Measurements from ENCODE around the gene HUS1. TPM values are rescaled to one million over a fixed set of nuclear protein-coding genes. Genes with fewer than 3 reads are reported as not detected.

Gene HUS1
- total RNA-seq, 1 experiment from 2014 or later, result 12.2 TPM

DNA sequence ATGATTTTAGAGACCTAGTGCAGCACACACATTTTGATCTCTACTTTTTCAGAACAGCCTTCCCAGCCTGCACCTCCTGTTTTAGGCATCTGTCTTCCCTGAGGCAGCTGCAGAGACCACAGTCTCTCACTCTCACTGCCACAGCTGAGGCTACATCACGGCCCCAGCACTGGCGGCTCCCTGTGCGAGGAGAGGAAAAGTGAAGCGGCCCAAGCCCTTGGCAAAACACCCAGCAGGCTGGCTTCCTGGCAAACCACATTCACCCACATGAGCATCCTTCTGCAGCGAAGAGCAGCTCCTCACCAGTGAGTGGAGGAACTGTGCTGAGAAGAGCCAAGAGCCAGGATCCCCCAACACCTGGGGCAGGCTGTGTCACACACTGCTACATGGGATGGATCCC, 14.0 kb downstream of the HUS1 start:
- H3K36me3 ChIP-seq (replicated peaks; ENCODE audit: control insufficient read depth, insufficient read depth, low read length), result peaks cover 48% of the 10 kb centered on the region
- no peaks in the 10 kb centered on the region for H3K27me3 ChIP-seq (ENCODE audit: control insufficient read depth, insufficient read depth, low read length)
- DNase-seq, result no peak
- no peak overlapping the region for H3K4me3 ChIP-seq (ENCODE audit: insufficient read depth, low read depth, low read length)

DNA sequence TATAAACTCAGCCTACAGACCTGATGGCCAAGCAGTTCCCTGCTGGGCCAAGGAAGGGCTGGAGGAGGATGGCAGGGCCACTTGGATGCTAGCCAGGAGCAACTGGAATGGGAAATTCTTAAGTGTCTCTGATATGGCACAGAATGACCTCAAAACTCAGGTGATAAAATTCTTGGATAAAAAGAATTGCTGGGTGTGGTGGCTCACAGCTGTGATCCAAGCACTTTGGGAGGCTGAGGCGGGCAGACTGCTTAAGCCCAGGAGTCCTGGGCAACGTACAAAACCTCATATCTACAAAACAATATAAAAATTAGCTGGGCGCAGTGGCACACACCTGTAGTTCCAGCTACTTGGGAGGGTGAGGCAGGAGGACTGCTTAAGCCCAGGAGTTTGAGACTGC, 17.2 kb downstream of the HUS1 start:
- Histone ChIP-seq H3K27me3 (ENCODE audit: control insufficient read depth, insufficient read depth, low read length) (no peaks in the 10 kb centered on the region), H3K4me3 (ENCODE audit: insufficient read depth, low read depth, low read length) (no peak overlapping the region), H3K36me3 (replicated peaks; ENCODE audit: control insufficient read depth, insufficient read depth, low read length) (peaks cover 44% of the 10 kb centered on the region)
- no peak for DNase-seq

DNA sequence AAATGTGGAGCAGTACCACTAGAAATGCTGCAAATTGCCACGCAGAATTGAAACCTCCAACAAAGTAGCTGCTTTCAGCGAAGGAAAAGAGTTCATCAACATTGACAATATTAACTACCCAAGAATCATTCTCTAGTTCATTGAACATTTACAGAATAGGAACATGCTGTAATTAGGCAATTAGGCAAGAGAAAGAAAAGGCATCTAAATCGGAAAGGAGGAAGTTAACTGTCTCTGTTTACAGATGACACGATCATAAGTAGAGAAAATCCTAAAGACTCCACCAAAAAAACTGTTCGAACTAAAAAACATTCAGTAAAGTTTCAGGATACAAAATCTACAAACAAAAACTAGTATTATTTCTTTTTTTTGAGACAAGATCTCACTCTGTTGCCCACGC, 22.3 kb downstream of the HUS1 start:
- no peak for DNase-seq
- Histone ChIP-seq H3K27me3 (ENCODE audit: control insufficient read depth, insufficient read depth, low read length) (no peaks in the 10 kb centered on the region), H3K4me3 (ENCODE audit: insufficient read depth, low read depth, low read length) (no peak overlapping the region), H3K36me3 (replicated peaks; ENCODE audit: control insufficient read depth, insufficient read depth, low read length) (peaks cover 11% of the 10 kb centered on the region)

DNA sequence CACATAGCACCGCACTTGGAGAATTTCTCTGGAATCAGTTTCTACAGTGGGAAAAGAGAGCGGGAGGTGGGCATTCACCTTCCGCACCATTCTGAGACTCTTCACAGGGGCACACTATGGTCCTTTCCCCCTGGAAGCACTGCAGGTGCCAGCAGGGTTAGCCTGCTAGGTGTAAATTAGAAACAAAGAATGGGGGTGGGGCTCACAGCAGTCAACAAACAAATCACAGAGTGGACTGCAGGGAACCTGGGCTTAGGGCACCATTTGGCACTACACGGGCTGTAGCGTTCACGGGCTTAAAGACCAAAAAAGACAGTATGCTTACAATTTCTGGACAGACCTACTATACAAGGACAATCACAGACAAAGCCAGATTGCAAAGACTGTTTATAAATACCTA, 23.2 kb downstream of the HUS1 start:
- no peak for DNase-seq
- Histone ChIP-seq H3K27me3 (ENCODE audit: control insufficient read depth, insufficient read depth, low read length) (no peaks in the 10 kb centered on the region), H3K4me3 (ENCODE audit: insufficient read depth, low read depth, low read length) (no peak overlapping the region), H3K36me3 (replicated peaks; ENCODE audit: control insufficient read depth, insufficient read depth, low read length) (peaks cover 6% of the 10 kb centered on the region)

DNA sequence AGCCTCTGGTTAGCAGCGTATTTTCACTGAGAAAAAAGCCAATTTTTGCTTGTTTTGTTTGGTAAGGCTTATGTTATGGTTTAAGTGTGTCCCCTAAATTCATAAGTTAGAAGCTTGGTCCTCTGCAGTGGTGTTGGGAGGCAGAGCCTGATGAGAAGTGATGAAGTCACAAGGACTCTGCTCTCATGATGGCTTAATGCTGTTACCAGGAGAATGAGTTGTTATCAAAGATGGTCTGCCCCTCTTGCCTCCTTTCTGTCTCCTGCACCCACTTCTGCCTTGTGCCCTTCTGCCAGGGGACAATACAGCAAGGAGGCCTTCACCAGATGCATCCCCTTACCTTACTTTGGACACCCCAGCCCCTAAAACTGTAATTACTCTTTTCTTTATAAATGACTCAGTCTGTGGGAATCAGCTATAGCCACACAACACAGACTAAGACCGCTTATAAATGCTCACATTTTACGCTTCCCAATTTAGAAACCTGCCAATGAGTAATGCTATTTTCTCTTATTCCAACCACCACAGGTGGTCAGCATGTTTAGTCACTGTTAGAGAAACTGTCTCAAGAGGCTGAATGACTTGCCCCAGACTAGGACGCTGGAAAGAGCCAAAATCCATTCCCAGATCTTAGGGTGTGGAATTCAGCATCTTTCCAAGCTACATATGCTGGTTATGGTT, 25.0 kb downstream of the HUS1 start:
- Histone ChIP-seq H3K36me3 (replicated peaks; ENCODE audit: control insufficient read depth, insufficient read depth, low read length) (peaks cover 4% of the 10 kb centered on the region; the same call in 1 of the 2 replicates), H3K27me3 (ENCODE audit: control insufficient read depth, insufficient read depth, low read length) (no peaks in the 10 kb centered on the region), H3K4me3 (ENCODE audit: insufficient read depth, low read depth, low read length) (no peak overlapping the region)
- no peak for DNase-seq

DNA sequence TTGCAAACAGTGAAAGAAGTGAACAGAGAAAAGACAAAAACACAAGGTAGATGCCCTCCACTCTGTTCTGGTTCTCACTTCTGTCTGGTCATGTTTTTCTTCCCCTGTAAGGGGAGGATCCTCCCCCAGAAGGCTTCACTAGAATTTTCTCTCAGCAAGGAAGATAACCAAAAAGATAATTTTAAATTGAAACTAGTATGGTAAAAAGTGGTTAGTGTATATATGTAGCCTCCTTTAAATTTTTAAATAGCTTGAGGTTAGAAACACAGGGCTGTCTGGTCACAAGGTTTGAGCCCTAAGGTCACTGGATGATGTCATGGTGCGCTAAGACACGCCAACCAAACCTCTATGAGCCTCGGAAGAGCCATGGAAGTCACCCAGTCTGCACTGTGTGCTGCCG, 25.6 kb downstream of the HUS1 start:
- Histone ChIP-seq H3K4me3 (ENCODE audit: insufficient read depth, low read depth, low read length) (no peak overlapping the region), H3K27me3 (ENCODE audit: control insufficient read depth, insufficient read depth, low read length) (no peaks in the 10 kb centered on the region), H3K36me3 (replicated peaks; ENCODE audit: control insufficient read depth, insufficient read depth, low read length) (peaks cover 4% of the 10 kb centered on the region; the same call in 1 of the 2 replicates)
- no peak for DNase-seq

DNA sequence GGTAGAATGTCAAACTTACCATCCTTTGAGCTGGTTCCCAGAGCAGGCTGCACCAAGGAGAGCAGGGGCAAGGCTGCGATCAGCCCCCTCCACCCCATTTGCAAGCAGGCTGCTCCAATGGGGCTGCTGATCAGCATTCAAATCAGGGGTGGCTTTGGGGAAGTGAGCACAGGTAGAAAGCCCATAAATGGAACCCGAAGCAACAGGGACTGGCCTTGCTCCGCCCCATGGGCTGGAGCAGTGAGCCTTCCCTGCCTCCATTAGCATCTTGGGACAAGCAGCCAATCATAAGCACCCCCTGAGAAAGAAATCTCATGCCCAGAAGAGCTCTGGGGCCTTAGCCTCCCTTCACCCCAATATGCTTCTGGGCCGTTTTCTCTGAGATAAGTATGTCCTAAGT, 27.2 kb downstream of the HUS1 start:
- H3K36me3 ChIP-seq (replicated peaks; ENCODE audit: control insufficient read depth, insufficient read depth, low read length), result peaks cover 4% of the 10 kb centered on the region; the same call in 1 of the 2 replicates
- H3K4me3 ChIP-seq (ENCODE audit: insufficient read depth, low read depth, low read length), result no peak overlapping the region
- peak; percentile 69 for DNase-seq
- H3K27me3 ChIP-seq (ENCODE audit: control insufficient read depth, insufficient read depth, low read length), result no peaks in the 10 kb centered on the region

DNA sequence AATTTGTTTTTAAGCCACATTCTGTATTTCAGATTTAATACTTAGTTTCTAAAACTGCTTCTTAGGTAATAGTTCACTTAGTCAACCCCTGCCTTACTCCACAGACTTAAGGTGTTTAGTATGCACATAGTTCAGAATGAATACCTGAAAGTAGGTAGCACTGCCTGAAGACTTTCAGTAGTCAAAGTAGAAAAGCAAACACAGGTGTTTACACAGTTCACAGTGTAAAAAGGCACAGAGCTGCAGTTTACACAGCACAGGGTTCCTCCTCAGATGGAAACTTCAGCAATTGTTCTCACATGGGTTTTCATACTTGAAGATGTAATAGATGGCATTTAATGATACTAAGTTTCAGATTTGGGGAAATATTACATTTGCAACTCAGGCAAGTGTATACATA, 28.0 kb downstream of the HUS1 start:
- Histone ChIP-seq H3K36me3 (replicated peaks; ENCODE audit: control insufficient read depth, insufficient read depth, low read length) (peaks cover 4% of the 10 kb centered on the region; the same call in 1 of the 2 replicates), H3K27me3 (ENCODE audit: control insufficient read depth, insufficient read depth, low read length) (no peaks in the 10 kb centered on the region), H3K4me3 (ENCODE audit: insufficient read depth, low read depth, low read length) (no peak overlapping the region)
- no peak for DNase-seq

DNA sequence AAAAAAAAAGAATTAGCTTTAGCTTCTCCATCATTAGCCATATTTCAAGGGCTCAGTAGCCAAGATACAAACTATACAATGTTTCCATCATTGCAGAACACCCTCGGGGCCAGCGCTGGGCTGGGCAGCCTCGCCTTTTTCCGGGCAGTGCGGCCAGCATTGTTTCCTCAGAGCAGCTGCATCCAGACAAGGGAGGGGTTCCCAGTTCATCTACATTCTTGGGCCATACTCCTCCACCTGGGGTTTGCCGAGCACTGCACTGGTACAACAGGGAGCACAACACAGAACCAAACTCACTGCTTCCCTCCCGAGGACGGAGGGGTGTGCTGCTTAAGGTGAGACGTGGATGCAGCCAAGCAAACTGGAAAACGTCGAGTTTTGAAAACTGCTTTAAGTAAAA, 28.7 kb downstream of the HUS1 start:
- H3K4me3 ChIP-seq (ENCODE audit: insufficient read depth, low read depth, low read length), result no peak overlapping the region
- no peaks in the 10 kb centered on the region for H3K27me3 ChIP-seq (ENCODE audit: control insufficient read depth, insufficient read depth, low read length)
- DNase-seq, result peak; percentile 76
- H3K36me3 ChIP-seq (replicated peaks; ENCODE audit: control insufficient read depth, insufficient read depth, low read length), result peaks cover 4% of the 10 kb centered on the region; the same call in 1 of the 2 replicates

DNA sequence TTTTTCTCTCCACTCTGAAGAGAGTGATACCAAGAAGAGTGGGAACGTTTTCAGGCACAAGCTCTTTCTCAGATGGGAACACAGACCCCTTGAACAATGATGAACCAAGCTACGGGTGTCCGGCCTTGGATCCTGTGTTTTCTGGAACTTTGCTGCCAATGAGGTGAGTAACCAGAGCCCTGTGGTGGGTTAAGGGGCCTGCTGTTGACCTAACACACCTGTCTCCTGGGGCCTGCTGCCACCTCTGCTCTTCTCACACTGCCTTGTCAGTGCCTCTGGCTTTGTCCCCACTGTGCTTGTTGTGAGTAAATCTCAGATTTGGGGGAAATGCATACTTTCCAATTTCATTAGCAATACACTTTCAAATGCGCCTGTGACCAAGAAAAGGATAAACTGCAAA, 29.7 kb downstream of the HUS1 start:
- DNase-seq, result no peak
- Histone ChIP-seq H3K36me3 (replicated peaks; ENCODE audit: control insufficient read depth, insufficient read depth, low read length) (peaks cover 2% of the 10 kb centered on the region; the same call in 1 of the 2 replicates), H3K27me3 (ENCODE audit: control insufficient read depth, insufficient read depth, low read length) (no peaks in the 10 kb centered on the region), H3K4me3 (ENCODE audit: insufficient read depth, low read depth, low read length) (no peak overlapping the region)

DNA sequence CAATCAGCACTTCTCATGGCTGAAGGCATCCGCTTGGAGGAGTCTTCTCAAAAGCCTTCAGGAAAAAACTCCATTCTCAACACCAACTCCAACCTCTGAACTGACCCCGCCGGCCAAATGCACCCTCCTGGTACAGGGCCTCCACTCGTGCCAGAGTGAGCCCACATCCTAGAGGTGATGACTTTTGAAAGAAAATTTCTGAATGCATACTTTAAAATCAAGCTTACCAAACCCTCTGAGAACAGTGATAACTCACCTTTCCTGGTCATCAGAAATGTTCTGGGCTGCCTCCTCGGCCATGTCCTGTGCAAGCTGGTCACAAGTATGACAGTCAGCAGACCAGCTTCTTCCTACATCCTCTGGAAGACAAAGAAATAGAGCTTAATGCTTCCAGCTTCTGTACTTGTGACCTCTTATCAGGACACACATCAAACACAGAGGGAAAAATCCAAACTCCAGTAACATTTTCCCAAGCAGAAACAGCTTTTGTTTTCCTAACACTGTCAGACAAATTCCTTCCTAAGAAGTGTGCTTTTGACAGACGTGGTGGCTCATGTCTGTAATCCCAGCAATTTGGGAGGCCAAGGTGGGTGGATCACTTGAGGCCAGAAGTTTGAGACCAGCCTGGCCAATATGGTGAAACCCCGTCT, 31.1 kb downstream of the HUS1 start, which contains the start of gene PKD1L1:
Gene PKD1L1, minus strand, starts transcription at position 326 of the 650 bp plus-strand sequence. Its CDS starts 26 bp downstream, at position 300.
- no peak for DNase-seq
- Histone ChIP-seq H3K27me3 (ENCODE audit: control insufficient read depth, insufficient read depth, low read length) (no peaks in the 10 kb centered on the region), H3K36me3 (replicated peaks; ENCODE audit: control insufficient read depth, insufficient read depth, low read length) (no peaks in the 10 kb centered on the region), H3K4me3 (ENCODE audit: insufficient read depth, low read depth, low read length) (no peak within 1 kb of the TSS)

DNA sequence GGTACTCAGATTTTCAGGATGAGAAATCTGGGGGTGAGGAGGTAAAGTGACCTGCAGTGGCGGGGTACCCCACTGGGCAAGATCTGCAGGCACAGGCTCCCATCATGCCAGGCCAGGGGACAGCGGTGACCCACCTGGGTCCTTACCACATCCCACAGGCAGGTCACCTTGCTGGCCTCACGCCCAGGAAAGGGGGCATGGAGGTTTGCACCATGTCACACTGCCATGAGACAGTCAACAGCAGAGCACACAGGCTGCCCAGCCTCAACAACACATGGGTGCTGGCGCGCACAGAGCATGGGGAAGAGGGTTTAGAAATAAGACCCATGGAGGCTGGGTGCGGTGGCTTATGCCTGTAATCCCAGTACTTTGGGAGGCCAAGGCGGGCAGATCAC, 32.1 kb downstream of the HUS1 start:
- H3K36me3 ChIP-seq (replicated peaks; ENCODE audit: control insufficient read depth, insufficient read depth, low read length), result no peaks in the 10 kb centered on the region
- no peak for DNase-seq
- no peak overlapping the region for H3K4me3 ChIP-seq (ENCODE audit: insufficient read depth, low read depth, low read length)
- no peaks in the 10 kb centered on the region for H3K27me3 ChIP-seq (ENCODE audit: control insufficient read depth, insufficient read depth, low read length)

DNA sequence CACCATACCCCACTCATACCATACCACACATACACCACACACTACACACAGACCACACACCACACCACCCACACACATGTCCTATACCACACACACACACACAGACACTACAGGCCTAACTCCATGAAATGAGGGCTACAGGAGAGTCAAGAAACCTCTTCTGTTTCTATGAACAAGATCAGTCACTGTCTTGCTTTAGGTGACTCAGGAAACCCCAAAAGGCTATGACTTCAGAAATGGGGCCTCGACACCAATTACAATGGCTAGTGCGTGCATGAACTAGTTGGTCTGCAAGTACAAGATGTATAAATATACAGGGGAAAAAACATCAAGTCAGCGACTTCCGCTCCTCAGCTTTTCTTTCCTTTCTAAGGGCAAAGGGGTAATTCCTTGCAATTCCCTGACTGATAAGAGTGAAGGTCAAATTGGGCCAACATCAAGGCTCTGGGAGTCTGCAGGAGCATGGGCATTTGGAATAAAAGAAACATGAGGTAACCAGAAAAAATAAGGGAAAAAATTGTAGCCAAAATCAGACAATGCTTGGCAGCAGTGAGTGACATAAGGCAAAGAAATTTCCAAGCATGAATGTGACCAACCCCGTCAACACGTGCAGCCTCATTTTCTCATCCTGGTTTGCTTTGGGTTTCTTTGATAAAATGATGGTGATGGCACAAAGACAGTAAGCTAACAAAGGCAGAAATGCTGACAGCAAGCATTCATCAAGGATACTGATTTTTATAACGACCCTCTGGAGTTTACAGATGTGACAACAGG, 32.6 kb downstream of the HUS1 start:
- Histone ChIP-seq H3K4me3 (ENCODE audit: insufficient read depth, low read depth, low read length) (no peak overlapping the region), H3K27me3 (ENCODE audit: control insufficient read depth, insufficient read depth, low read length) (no peaks in the 10 kb centered on the region), H3K36me3 (replicated peaks; ENCODE audit: control insufficient read depth, insufficient read depth, low read length) (no peaks in the 10 kb centered on the region)
- no peak for DNase-seq

DNA sequence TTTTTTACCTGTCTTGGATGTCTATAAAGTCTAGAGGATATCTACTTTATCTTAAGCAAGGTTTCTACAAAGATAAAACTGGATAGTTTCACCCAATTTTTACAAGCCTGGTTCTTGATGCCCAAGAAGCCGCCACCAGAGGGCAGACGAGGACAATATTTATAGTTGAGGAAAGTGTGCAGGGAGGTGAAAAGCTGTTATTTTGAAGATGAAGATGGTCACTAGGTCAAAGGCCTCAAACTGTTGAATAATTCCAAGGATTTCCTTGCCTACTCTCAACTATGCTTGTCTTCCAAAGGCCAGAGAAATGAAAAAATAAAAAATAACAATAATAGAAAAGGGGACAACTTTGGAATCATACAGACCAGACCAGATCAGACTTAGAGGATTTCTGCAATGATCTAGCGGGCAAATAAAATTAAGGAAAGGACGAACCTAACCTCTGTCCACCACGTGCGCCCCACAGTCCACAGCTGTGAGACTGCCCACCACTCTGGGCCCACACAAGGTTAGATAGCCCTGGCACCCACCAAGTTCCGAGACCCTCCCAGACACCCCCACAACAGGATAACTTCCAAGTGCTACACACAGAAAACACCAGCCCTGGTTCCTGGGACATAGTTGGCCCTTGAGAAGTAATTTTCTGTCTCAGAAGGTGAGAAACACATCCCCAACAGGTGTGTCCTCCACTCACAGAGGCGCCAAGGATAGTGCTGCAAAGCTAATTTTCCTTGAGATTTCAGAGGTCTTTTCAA, 34.0 kb downstream of the HUS1 start:
- Histone ChIP-seq H3K27me3 (ENCODE audit: control insufficient read depth, insufficient read depth, low read length) (no peaks in the 10 kb centered on the region), H3K4me3 (ENCODE audit: insufficient read depth, low read depth, low read length) (no peak overlapping the region), H3K36me3 (replicated peaks; ENCODE audit: control insufficient read depth, insufficient read depth, low read length) (no peaks in the 10 kb centered on the region)
- DNase-seq, result peak; percentile 69

Data from H7 (cell line).